ENCODE measurements around the gene COL6A2.
"Not testable (repeated sequence)": the region's sequence is repeated elsewhere in the genome, so short reads cannot be mapped to it uniquely, and the experiment has no call there.

COL6A2 gene

DNA sequence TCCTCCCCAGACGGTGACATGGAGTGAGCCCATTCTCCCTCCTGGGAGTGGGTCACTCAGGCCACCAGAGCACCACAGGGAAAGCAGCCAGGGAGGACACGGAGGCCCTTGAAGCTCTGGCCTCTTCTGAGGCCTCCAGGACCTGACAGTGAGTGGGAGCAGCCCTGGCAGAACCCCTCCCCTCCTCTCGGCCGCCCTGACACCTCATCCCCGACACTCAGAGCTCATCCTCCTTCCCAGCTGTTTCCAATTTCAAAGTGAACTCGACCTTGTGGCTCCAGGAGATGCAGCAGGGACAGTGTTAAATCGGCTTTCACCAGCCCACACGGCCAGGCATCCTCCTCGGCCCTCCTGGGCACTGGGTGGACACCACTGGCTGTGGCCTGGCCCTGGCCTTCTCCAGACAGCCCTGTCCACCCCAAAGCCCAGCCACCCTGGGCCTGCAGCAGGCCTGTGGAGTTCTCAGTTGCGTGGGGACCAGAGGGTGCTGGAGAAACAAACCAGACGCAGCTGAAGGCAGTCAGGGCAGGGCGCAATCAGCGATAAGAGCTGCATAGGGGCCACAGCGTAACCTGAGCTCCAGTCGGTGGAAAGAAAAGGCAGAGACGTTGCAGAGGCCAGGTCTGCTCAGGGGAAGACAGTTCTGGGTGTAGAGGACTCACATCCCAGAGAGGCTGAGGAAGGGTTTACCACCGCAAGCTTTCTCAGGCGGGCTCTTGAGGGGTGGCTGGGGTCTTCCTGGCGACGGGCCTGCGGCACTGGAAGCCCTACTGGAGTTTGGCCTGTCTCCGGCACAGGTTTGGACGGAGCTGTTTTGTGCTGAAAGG, 30.4 kb downstream of the COL6A2 start:
- DNase-seq: no peak

DNA sequence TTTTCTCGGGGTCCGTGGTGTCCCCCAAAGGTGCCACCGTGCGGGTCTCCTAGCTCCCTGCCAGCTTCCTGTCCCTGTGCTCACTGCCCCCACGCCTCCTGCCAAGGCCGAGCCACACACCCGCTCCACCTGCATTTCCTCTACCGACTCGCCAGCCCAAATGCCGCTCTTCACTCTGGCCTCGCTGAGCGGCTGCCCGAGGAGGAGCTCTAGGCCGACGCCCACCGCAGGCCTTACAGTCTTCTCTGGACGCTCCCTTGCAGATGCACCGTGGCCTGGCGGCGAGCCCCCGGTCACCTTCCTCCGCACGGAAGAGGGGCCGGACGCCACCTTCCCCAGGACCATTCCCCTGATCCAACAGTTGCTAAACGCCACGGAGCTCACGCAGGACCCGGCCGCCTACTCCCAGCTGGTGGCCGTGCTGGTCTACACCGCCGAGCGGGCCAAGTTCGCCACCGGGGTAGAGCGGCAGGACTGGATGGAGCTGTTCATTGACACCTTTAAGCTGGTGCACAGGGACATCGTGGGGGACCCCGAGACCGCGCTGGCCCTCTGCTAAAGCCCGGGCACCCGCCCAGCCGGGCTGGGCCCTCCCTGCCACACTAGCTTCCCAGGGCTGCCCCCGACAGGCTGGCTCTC, 31.1 kb downstream of the COL6A2 start:
- no peak for DNase-seq

DNA sequence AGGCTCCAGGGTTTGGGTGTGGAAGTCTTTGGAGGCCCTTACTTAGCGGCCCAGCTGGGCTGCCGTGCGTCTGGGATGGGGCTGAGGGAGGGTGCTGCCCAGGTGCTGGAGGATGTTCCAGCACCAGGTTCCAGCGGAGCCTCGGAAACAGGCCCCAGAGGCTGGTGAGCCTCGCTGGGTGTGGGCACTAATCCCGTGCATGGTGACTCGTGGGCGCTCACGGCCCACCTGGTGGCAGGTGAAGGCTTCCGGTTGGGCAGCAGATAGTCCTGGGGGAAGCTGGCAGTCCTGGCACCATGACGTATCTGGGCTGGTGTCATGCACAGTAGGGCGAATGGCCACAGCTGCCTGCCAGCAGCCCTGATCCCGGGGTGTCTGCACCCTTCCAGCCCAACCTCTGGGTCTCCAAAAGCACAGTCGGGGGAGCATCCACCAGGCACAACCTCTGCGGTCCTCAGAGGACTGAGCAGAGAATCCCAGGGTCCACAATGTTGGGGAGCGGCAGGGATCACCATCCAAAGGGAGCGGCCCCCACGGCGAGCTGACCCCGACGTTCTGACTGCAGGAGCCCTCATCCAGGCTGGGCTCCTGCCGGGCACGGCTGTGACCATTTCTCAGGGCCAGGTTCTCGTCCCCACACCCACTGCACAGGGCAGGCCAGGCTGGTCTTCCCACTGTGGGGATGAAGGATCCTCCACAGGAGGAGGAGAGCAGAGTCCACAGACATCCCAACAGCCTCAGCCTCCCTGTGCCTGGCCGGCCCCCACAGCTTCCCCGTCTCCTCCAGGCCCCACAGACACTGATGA, 32.1 kb downstream of the COL6A2 start:
- DNase-seq: no peak

DNA sequence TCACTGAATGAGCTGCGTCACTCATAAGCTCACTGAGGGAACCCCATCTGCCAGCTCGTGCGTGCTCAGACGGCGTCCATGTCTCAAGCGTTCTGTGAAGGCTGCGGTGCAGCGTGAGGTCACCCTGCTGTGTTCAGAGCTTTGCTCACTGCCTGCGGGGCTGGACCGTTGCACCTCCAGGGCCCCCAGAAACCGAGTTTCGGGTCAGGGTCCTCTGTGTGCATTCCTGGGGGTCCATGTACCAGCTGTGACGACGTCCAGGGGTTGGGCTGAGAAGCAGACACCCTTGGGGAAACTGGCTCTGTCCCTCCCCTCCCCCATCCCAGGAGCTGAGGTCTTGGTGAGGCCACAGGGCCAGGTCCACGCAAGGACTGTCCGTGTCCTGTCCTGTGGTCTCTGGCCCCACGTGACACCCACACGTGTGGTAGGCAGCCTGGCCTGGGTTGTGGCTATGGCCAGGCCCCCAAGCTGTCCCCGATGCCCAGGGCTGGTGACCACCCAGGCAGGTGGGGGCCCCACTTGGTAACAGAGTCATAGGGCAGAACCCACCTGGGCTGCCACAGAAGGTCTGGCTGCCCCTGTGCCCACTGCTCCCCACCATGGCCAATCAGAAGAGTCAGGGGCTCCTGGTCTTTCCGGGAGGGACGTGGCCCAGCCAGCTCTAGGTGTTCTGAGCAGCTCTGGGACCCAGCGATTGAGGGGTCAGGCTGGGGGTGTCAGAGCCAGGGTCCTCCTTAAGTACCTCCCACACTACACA, 33.1 kb downstream of the COL6A2 start:
- DNase-seq: no peak

DNA sequence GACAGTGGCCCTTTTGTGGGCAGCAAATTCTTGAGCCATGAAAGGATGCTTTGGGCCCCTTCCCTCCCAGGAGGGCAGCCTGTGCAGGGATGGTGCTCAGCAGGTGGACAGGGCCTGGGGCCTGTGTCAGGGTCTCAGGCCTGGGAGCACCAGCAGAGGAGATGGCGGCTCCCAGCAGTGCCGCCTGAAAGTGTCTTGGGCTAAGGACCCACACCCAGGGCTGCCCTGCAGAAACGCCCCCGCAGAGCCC, 33.6 kb downstream of the COL6A2 start:
- DNase-seq: no peak

DNA sequence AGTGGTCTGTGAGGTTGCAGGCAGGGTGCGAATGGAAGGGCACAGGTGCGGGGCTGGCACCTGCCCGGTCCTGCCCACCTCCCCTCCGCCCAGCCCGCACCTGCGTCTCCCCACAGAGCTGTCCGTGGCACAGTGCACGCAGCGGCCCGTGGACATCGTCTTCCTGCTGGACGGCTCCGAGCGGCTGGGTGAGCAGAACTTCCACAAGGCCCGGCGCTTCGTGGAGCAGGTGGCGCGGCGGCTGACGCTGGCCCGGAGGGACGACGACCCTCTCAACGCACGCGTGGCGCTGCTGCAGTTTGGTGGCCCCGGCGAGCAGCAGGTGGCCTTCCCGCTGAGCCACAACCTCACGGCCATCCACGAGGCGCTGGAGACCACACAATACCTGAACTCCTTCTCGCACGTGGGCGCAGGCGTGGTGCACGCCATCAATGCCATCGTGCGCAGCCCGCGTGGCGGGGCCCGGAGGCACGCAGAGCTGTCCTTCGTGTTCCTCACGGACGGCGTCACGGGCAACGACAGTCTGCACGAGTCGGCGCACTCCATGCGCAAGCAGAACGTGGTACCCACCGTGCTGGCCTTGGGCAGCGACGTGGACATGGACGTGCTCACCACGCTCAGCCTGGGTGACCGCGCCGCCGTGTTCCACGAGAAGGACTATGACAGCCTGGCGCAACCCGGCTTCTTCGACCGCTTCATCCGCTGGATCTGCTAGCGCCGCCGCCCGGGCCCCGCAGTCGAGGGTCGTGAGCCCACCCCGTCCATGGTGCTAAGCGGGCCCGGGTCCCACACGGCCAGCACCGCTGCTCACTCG, 34.1 kb downstream of the COL6A2 start:
- DNase-seq: no peak

DNA sequence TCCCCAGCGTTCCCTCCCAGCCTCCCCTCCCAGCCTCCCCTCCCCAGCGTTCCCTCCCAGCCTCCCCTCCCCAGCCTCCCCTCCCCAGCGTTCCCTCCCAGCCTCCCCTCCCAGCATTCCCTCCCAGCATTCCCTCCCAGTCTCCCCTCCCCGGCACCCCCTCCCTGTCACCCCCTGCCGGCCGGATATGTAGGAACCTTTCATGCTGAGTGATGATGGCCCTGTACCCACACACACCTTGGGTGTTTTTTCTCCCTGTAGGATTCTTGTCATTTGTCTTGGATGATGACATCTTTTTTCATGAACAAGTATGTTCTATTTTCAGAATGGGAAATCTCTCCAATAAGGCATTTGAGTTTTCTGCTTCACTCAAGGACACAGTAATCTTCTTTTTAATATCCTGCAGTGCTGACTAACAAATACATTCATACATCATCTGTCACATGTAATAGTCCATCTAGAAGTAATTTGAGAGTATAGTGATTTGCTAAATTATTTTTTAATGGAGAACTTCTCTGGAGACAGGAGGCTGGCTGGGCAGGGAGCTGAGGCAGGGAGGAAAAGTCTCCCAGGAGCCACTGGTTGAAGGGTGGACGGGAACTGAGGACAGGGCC, 38.0 kb downstream of the COL6A2 start:
- DNase-seq: no peak

DNA sequence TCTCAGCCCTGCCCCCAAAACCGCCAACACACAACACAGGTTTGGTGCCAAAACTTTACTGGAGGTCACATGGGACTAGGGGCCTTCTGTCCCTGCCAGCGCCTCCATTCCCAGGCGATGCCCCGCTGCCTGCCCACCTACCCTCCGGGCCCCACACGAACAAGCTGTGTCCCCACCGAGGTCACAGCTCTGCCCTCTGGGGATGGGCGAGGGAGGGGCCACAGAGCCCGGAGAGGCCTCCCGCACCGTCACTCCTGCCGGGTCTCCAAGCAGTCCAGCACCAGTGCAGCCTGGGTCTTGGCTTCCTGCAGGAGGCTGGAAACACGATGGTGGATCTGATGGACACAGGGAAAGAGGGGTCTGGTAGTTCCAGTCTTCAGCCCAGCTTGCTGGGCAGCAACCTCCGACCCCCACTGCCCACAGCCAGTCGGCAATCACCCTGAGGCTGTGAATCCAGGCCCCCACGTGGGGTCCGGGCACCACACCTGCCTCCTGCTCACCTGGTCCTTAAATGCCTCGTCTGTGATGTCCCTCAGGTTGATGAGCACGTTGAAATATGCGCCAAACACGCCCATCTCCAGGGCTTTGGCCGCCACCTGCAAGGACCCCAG, 38.9 kb downstream of the COL6A2 start:
- no peak for DNase-seq

DNA sequence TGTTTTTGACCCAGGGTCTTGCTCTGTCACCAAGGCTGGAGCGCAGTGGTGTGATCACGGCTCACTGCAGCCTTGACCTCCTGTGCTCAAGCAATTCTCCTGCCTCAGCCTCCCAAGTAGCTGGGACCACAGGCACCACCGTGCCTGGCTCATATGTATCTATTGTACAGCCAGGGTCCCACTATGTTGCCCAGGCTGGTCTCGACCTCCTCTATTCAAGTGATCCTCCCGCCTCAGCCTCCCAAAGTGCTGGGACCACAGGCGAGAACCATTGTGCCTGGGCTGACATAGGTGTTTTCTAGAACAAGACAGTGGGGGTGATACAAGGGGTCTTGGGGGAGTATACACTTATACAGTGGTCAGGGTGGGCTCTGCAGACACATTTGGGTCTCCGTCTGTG, 40.0 kb downstream of the COL6A2 start:
- DNase-seq: no peak

DNA sequence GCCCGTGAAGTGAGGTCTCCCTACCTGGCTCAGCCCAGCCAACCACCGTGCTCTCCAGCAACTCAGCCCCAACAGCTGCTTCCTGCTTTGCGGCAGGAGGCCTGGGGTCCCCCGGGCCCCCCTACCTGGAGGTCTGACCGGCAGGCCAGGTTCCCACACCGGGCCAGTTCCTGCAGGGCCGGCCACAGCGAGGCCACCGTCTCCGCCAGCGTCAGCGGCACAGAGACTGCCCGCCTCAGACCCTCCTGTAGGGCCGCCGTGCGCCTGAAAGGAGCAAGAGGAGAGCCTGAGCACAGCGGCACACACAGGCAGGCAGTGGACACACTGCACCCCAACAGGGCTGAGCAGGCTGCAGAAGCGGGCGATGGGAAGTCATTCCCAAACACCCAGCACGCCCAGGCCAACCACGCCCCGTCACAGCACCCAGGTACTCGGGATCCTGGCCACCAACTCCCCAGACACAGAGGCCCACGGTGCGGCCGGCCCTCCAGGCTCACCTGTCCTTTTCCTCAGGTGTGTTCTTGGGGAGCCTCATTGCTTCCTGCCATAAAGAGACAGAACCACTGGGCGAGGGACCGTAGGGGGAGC, 40.6 kb downstream of the COL6A2 start:
- no peak for DNase-seq

DNA sequence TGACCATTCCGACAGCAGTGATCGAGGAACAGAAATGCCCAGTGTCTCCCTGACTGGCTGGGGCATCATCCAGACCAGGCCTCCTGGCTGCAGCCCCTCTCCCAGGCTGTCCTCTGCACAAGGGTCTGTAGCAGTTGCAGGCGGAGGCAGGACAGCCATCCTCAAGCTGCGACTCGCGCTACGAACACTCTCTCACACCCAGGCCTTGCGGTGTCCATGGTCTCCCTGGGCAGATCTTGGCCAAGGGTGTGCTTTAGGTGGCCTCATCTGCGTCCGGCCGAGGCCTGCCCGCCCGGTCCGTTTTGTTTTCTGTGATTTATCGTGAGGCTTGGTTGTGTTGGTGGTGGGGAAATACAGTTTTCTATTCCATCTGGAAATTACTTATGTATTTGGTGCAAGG, 41.8 kb downstream of the COL6A2 start:
- no peak for DNase-seq

DNA sequence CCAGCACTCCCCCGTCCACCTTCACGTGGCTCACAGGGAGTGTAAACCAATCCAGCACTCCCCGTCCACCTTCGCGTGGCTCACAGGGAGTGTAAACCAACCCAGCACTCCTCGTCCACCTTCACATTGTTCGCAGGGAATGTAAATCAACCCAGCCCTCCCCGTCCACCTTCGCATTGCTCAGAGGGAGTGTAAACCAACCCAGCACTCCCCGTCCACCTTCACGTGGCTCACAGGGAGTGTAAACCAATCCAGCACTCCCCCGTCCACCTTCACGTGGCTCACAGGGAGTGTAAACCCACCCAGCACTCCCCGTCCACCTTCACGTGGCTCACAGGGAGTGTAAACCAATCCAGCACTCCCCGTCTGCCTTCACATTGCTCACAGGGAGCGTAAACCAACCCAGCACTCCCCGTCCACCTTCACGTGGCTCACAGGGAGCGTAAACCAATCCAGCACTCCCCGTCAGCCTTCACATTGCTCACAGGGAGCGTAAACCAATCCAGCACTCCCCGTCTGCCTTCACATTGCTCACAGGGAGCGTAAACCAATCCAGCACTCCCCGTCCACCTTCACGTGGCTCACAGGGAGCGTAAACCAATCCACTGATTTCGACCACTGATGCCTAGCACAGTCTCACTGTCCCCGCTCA, 42.6 kb downstream of the COL6A2 start:
- not testable (repeated sequence) for DNase-seq

DNA sequence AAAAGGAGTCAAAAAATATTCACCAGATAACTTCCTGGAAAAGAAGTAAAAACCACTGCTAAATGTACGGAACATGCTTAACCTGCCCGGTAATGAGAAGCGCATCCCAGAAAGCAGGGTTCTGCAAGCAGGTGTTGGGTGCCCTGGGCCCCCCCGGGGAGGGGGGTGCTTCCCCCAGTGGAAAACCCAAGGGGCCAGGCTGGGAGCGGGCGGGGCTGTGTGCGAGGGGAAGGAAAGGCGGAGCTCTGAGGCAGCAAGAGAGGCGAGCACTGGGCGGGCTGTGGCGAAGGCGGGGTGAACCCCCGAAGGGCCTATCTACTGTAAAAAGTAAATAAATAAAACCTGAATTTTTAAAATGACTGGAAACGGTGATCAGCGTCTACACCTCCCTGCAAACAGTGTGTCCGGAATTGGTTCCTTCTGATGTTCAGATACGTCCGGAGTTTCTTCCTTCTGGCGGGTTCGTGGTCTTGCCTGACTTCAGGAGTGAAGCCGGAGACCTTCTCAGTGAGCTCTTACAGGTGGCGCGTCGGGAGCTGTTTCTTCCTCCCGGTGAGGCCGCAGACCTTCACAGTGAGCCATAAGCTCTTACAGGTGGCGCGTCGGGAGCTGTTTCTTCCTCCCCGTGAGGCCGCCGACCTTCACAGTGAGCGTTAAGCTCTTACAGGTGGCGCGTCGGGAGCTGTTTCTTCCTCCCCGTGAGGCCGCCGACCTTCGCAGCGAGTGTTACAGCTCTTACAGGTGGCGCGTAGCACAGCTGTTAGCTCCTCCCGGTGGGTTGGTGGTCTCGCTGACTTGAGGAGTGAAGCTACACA, 44.1 kb downstream of the COL6A2 start:
- DNase-seq: no peak

DNA sequence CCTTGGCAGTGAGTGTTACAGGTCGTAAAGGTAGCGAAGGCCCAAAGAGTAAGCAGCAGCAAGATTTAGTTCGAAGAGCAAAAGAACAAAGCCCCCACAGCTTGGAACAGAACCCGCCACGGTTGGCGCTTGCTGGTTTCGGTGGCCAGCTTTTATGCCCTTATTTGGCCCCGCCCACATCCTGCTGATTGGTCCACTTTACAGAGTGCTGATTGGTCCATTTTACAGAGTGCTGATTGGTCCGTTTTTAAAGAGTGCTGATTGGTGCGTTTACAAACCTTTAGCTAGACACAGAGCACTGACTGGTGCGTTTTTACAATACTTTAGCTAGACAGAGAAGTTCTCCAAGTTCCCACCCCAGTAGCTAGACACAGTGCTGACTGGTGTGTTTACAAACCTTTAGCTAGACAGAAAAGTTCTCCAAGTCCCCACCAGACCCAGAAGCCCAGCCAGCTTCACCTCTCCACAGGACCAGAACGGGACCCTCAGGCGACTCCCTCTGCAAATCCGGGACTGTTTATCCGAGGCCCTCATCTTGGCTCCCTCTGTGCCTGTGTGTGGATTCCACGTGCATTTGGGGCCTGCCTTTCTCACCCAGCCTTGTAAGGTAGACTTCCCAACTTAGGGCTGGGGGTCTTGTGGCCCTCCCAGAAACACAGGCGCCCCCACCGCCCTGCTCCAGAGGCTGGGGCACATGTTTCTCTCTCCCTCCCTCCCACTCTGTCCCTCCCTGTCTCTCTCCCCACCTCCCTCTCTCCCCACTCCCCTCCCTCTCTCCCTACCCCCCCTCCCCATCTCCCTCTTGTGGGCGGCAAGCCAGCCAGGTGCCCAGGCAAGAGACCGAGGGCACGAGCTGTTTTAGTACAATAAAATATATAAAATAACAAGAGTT, 44.9 kb downstream of the COL6A2 start:
- DNase-seq: no peak

DNA sequence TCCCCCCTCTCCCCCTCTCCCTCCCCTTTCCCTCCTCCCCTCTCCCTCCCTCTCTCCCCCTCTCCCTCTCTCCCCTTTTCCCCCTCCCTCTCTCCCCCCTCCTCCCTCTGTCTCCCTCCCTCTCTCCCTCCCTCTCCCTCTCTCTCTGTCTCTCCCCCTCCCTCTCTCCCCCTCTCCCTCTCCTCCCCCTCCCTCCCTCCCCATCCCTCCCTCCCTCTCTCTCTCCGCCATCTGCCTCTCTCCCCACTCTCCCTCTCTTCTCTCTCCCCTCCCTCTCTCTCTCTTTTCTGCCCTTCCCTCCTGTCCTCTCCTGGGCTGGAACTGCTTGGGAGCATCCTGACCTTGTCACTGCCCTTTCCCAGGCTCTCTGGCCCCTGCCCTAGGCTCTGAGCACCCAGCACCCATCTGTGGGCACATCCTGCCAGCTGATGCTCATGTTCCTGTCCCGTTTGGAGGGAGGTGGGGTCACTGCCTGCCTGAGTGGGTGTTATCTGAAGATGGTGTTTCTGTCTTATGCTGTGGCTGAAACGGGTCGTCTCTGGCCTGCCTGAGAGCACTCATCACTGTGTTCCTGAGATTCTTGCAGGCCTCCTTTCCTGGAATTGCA, 46.7 kb downstream of the COL6A2 start:
- DNase-seq: no peak

DNA sequence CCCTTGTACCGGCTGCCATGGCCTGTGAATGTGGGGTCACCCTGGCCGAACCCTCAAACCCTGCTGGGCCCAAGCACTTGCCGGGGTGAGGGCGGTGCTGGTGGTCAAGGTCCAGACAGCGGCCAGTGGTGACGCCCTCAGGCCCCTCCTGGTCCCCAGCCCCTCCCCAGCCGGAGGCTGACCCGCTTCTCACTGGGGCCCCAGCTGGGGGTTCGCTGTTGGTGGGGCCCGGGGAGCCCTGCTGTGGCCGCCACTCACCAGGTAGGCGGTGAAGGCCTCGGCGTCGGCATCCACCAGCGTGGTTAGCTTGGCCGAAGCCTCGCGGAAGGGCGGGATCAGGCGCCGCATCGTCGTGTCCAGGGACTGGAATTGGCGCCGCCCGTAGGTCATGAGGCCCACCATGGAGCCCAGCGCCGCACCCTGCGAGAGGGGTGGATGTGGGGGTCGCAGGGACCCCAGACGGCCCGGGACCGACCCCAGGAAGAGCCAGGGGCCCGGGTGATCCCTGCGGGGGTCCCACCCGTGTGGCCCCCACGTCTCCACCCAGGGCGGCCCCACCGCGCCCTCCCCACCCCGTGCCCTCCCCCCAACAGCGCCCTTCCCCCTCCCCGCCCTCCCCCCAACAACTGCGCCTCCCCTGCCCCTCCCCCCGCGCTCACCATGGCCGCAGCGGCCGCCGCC, 47.4 kb downstream of the COL6A2 start:
- no peak for DNase-seq

DNA sequence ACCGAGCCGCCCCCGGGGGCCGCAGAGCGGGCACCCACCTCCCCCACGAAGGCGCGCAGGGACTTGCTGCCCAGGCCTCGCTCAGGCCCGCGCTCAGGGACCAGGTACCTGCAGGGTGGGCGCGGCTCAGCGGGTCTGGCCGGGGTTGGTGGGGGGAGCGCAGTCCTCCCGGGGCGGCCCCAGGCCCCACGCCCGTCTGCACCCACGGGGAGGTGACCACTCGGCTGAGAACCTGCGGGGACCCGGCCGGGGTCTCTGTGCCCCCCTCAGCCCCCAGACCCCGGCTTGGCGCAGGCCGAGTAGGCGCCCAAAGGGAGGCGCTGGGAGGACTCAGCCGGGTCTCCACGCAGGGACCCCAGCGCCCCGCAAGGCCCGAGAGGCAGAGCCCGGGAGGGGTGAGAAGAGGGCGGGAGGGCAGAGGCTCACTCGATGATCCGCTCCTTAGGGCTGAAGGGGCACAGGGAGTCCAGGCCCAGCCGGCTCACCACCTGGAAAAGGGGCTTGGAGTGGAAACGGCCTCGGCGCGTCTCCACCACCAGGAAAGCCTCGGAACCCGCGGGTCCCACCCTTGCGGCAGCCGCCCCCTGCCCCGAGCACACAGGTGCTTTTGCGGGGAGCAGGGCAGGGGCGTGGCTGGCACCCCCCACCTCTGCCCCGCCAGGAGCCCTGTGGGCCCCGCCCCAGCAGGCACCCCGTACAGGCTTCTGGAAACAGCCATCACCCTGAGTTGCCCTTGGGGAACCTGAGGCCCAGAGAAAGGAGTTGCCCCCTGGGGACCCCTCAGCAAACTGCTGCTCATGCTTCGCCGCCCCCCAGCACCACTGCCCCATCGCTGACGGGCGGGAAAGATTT, 48.2 kb downstream of the COL6A2 start:
- no peak for DNase-seq

Data from NCI-H1694 (cell line).